ENCODE measurements around the gene TTLL1. TPM values are rescaled to one million over a fixed set of nuclear protein-coding genes. Genes with fewer than 3 reads are reported as not detected.

TTLL1 gene
- total RNA-seq, 2 donors from 2014 or later: 8.8 to 22.3 TPM

- Histone ChIP-seq H3K27ac (no peak overlapping the region), H3K4me1 (replicated peaks) (peaks cover 6% of the 10 kb centered on the region), H3K4me3 (no peak overlapping the region), H3K27me3 (replicated peaks; ENCODE audit: insufficient read depth) (no peaks in the 10 kb centered on the region), H3K9me3 (no peaks in the 10 kb centered on the region), H3K36me3 (no peaks in the 10 kb centered on the region)
- DNase-seq (ENCODE audit: low spot score): no peak
- intact Hi-C loops (cut with DNase I): no loop called here
- no peak for TF ChIP-seq POLR2AphosphoS5 (IDR thresholded peaks at IDR 0.05)
- WGBS: 64% methylated on average over 13 of the region's 13 CpGs
These were observed 49.4 kb downstream of the TTLL1 start for GRCh38 chr22:43039800-43040199.

- 64% methylated on average over 15 of the region's 15 CpGs for WGBS
- intact Hi-C loops (cut with DNase I): no loop called here
- H3K27me3 ChIP-seq (replicated peaks; ENCODE audit: insufficient read depth): no peaks in the 10 kb centered on the region
- no peak overlapping the region for H3K4me3 ChIP-seq
- no peaks in the 10 kb centered on the region for H3K9me3 ChIP-seq
- H3K36me3 ChIP-seq: no peaks in the 10 kb centered on the region
- peak overlapping the region in 1 of 2 donors; percentile 75 for H3K27ac ChIP-seq
- peak; percentile 68 for DNase-seq (ENCODE audit: low spot score)
- H3K4me1 ChIP-seq (replicated peaks): peaks cover 6% of the 10 kb centered on the region
- TF ChIP-seq POLR2A (IDR thresholded peaks at IDR 0.05) (no peak), POLR2AphosphoS5 (IDR thresholded peaks at IDR 0.05) (peak; percentile 65)
These were observed 50.9 kb downstream of the TTLL1 start for GRCh38 chr22:43038325-43038724.

GRCh38 chr22:43036282-43036829 lies 52.8 kb downstream of the TTLL1 start:
- WGBS: 47% methylated on average over 19 of the region's 19 CpGs
- intact Hi-C loops (cut with DNase I): no loop called here
- TF ChIP-seq CTCF (IDR thresholded peaks at IDR 0.05): no peak
- TF ChIP-seq POLR2A (IDR thresholded peaks at IDR 0.05): no peak
- TF ChIP-seq POLR2AphosphoS5 (IDR thresholded peaks at IDR 0.05): no peak
- Histone ChIP-seq H3K9me3 (no peaks in the 10 kb centered on the region), H3K27ac (no peak overlapping the region), H3K4me1 (replicated peaks) (no peaks in the 10 kb centered on the region), H3K4me3 (no peak overlapping the region), H3K27me3 (replicated peaks; ENCODE audit: insufficient read depth) (no peaks in the 10 kb centered on the region), H3K36me3 (no peaks in the 10 kb centered on the region)
- no peak for DNase-seq (ENCODE audit: low spot score)

DNA sequence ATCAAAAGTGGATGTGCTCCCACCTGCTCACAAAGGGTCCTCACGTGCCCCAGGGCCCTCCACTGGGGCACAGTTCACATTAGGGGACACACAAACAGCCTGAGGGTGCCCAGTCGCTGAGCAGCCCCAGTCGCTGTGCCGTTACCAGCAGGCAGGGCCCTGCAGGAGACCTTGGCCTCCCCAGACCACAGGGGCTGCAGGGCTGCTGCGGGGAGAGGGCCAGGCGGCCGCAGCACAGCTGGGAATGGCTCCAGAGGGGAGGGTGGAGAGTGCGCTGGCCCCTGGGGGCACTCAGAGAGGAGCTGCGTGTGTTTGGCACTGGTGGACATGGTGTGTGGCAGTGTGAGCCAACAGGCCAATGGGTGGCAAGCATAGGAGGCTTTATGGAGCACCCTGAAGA lies 53.9 kb downstream of the TTLL1 start:
- Histone ChIP-seq H3K9me3 (no peaks in the 10 kb centered on the region), H3K27me3 (replicated peaks; ENCODE audit: insufficient read depth) (no peaks in the 10 kb centered on the region), H3K27ac (no peak overlapping the region), H3K4me3 (no peak overlapping the region), H3K4me1 (replicated peaks) (no peaks in the 10 kb centered on the region), H3K36me3 (no peaks in the 10 kb centered on the region)
- TF ChIP-seq POLR2A (IDR thresholded peaks at IDR 0.05): no peak
- TF ChIP-seq POLR2AphosphoS5 (IDR thresholded peaks at IDR 0.05): no peak
- TF ChIP-seq CTCF (IDR thresholded peaks at IDR 0.05): no peak
- intact Hi-C loops (cut with DNase I): no loop called here
- 91% methylated on average over 9 of the region's 9 CpGs for WGBS
- no peak for DNase-seq (ENCODE audit: low spot score)

- Histone ChIP-seq H3K27ac (no peak overlapping the region), H3K9me3 (no peaks in the 10 kb centered on the region), H3K4me1 (replicated peaks) (no peaks in the 10 kb centered on the region), H3K27me3 (replicated peaks; ENCODE audit: insufficient read depth) (no peaks in the 10 kb centered on the region), H3K36me3 (no peaks in the 10 kb centered on the region), H3K4me3 (no peak overlapping the region)
- 57% methylated on average over 3 of the region's 3 CpGs for WGBS
- TF ChIP-seq CTCF (IDR thresholded peaks at IDR 0.05) (no peak), POLR2A (IDR thresholded peaks at IDR 0.05) (no peak), POLR2AphosphoS5 (IDR thresholded peaks at IDR 0.05) (no peak)
- no peak for DNase-seq (ENCODE audit: low spot score)
- intact Hi-C loops (cut with DNase I): loop anchor here (5.0 kb wide), 1 partner anchor 164 kb away; no protein-coding TSS in a partner anchor
These were observed 57.6 kb downstream of the TTLL1 start for GRCh38 chr22:43031617-43032016.

GRCh38 chr22:43018615-43019014 lies 70.6 kb downstream of the TTLL1 start:
- TF ChIP-seq POLR2A (IDR thresholded peaks at IDR 0.05): no peak
- TF ChIP-seq CTCF (IDR thresholded peaks at IDR 0.05): no peak
- no peak for TF ChIP-seq POLR2AphosphoS5 (IDR thresholded peaks at IDR 0.05)
- no peak overlapping the region for H3K4me3 ChIP-seq
- no peaks in the 10 kb centered on the region for H3K27me3 ChIP-seq (replicated peaks; ENCODE audit: insufficient read depth)
- H3K4me1 ChIP-seq (replicated peaks): no peaks in the 10 kb centered on the region
- intact Hi-C loops (cut with DNase I): loop anchor here (5.0 to 10.0 kb wide), 3 partner anchors 116 to 234 kb away; no protein-coding TSS in a partner anchor
- no peaks in the 10 kb centered on the region for H3K9me3 ChIP-seq
- 72% methylated on average over 6 of the region's 6 CpGs for WGBS
- DNase-seq (ENCODE audit: low spot score): no peak
- H3K27ac ChIP-seq: no peak overlapping the region
- no peaks in the 10 kb centered on the region for H3K36me3 ChIP-seq
